ELR (cell line): ENCODE data around the gene BHLHE23.
"Not testable (repeated sequence)": the region's sequence is repeated elsewhere in the genome, so short reads cannot be mapped to it uniquely, and the experiment has no call there.

Experiments used
- DNase-seq: peaks from one replicate; pipeline ENCODE4 v3.0.0-alpha.2; 2015; ENCODE audit warnings: low read depth

BHLHE23 gene

DNA sequence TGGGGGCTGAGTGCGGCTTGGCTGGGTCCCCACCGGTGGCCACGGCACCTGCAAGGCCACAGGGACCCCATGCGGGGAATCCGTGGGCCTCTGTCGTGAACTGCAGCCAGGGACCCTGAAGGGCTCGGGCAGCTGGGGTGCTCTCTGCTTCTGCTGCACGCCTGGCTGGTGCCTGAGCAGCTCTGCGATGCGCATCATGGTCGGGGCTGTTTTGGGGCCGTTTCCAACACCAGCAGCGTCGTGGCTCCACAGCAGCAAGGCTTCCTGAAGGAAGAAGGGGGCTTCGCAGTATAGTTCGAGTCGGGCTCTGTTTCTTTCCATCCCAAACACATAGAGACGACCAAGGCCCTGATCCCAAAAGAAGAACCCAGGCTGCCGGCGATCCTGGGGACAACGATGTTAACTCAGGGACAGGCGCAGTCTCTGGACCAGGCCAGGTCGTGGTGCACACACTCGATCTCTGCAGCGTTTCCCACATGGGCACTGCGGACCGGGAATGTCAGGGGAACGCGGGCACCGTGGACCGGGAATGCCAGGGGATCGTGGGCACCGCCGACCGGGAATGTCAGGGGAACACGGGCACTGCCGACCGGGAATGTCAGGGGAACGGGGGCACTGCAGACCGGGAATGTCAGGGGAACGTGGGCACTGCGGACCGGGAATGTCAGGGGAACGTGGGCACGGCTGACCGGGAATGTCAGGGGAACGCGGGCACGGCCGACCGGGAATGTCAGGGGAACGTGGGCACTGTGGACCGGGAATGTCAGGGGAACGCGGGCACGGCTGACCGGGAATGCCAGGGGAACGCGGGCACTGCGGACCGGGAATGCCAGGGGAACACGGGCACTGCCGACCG lies 36.8 kb upstream of the BHLHE23 start:
- DNase-seq: no peak

DNA sequence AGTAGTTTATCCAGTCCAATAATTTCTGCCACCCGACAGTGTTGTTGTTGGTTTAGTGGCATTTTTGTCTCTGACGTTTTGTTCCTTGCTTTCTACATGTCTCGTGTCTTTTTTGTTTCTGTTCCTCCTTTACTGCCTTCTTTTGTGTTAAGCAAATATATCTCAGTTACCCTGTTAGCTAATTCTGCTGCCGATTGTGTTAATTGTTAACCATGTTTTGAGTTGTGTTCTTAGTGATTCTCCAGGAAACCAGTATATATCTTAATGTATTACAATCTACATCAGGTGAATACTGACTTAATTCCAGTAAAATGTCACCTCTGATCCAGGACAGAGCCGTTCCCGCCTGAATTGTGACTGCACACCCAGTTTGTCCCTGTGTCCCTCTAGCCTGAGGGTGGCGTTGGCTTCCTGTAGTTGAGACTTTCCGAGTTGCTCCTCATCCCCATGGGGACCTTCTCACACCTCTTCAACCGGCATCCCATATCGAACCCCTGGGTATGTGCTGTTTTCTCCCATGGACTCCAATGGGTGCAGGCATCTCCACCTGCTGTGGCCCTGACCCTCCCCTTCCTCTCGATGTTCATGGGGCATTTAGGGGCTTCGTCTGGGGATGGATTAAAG lies 35.8 kb upstream of the BHLHE23 start:
- DNase-seq: no peak

DNA sequence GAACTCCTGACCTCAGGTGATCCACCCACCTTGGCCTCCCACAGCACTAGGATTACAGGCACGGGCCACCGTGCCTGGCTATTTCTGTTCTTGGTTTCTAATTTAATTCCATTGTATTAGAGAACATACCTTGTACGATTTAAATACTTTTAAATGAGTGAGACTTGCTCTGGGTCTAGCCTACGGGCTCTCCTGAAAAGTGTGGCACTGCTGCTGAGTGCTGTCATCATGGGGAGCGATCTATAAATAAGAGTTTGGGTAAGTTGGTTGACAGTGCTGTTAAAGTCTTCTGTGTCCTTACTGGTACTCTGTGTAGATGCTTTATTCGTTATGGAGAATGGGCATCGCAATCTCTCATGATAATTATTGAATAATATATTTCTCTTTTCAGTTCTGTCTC lies 35.0 kb upstream of the BHLHE23 start:
- no peak for DNase-seq

DNA sequence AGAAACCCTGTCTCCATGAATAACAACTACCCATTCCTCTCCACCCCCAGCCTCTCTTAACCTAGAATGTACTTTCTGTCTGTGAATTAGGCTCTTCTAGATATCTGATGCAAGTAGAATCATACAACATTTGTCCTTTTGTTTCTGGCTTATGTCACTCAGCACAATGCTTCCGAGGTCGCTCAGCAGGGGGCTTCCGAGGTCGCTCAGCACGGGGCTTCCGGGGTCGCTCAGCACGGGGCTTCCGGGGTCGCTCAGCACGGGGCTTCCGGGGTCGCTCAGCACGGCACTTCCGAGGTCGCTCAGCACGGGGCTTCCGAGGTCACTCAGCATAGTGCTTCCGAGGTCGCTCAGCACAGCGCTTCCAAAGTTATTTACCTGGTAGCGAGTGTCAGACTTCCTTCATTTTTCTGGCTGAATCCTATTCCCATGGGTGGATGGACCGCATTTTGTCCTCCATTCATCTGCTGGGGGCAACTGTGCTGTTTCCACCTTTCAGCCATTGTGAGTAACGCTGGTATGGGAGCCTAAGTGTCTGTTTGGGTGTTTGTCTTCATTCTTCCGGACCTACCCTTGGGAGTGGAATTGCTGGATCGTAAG lies 31.0 kb upstream of the BHLHE23 start:
- no peak for DNase-seq

DNA sequence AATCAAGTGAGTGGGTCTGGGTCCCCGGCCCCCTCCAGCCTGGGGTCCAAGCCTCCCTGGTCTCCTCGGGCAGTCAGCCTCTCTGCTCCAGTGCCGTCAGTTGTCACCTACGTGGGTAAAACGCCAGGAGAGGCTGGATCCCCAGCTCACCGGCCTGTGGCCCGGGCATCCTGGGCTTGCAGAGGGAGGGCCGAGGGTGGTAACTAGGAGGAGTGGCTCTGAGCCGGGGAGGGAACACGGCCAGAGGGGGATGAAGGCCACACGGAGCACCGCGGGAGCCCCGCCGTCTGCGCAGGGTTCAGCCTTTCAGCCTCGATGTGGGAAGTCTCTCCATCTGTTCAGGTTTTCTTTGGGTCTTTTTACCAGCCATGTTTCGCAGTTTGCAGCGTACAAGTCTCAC lies 29.5 kb upstream of the BHLHE23 start:
- no peak for DNase-seq

DNA sequence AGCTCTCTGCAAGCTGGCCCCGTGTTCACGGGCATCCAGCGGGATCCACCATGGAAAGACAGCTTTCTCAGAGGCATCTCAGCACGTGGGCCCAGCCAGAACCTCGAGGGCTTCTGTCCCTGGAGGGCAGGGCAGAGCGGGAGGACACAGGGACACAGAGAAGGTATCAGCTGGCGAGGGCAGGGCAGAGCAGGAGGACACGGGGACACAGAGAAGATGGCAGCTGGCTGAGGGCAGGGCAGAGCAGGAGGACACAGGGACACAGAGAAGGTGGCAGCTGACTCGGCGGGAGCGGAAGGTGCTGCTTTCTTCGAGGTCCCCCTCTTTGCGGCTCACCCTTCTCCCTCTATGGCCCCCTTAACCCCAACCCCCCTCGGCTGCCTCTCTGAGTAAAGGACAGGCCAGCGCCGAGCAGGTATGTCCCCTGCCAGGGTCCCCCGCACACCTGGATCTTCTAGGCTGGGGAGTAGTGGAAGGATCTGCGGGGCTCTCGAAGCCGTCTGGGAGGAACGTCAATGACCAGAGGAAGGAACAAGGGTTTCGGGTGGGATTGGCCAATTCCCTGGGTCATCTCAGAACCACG lies 28.9 kb upstream of the BHLHE23 start:
- no peak for DNase-seq

DNA sequence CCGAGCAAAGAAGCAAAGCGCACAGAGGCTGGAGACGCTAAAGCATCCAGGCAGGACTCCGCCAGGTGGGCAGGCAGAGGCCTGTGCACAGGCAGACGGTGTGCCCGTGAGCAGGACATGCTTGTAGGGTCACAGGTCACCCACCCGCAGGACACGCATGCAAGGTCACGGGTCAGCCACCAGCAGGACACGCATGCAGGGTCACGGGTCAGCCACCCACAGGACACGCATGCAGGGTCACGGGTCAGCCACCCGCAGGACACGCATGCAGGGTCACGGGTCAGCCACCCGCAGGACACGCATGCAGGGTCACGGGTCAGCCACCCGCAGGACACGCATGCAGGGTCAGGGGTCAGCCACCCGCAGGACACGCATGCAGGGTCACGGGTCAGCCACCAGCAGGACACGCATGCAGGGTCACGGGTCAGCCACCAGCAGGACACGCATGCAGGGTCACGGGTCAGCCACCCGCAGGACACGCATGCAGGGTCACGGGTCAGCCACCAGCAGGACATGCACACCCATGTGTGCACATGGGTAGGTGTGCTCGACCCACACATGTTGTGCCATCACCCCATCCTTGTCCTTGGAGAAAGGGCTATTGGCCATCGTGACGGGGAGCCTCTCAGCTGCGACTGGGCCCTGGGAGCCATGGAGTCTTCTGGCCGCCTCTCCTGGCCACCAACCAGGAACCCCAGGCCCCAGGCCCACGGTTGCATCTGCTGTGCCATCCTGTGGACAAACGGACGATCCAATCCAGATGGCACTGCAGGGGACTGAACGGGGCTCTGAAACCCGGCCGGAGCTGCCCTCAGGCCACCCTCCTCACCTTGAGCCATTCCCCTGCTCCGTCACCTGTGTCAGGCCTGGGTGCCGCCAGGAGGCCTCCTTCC lies 28.2 kb upstream of the BHLHE23 start:
- not testable (repeated sequence) for DNase-seq

DNA sequence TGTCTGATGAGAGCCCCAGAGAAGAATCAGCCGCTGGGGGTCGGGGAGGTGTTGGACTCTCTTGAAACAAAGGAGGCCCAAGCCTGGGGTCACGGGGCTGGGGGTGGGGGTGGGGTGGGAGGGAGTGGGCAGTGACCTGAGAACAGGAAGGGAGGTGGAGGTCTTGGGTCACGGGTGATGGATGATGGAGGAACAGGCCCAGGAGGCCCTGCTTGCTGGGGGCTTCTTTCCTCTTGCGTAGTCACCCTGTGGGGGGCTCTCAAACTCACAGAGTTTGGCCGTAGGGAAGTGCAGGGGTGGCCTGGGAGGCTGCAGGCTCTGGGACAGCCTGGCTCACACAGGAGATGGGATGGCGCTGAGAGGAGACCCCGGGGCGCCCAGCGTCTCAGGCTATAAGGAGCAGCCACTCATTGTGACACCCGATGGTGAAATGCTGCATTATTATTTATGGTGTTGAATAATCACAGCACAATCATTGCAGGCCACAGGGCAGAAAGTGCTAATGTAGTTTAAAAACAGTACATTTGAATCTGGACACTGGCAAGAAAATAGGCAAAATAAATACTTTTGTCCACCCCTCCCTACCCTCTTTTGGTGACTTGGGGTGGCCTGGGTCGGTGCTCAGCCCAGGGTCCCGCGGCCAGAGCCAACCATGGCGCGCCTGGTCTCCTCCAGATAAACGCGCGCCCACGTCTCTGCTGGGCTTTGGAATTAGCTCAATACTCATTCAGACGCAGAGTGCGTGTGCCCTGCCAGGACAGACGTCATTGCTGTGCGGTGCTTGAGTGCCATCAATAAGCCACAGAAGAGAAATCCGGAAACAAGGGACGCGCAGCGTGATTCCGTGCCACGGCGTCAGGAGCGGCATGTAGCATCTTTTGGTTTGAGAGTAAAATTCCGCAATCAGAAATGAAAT lies 27.3 kb upstream of the BHLHE23 start:
- DNase-seq: no peak

DNA sequence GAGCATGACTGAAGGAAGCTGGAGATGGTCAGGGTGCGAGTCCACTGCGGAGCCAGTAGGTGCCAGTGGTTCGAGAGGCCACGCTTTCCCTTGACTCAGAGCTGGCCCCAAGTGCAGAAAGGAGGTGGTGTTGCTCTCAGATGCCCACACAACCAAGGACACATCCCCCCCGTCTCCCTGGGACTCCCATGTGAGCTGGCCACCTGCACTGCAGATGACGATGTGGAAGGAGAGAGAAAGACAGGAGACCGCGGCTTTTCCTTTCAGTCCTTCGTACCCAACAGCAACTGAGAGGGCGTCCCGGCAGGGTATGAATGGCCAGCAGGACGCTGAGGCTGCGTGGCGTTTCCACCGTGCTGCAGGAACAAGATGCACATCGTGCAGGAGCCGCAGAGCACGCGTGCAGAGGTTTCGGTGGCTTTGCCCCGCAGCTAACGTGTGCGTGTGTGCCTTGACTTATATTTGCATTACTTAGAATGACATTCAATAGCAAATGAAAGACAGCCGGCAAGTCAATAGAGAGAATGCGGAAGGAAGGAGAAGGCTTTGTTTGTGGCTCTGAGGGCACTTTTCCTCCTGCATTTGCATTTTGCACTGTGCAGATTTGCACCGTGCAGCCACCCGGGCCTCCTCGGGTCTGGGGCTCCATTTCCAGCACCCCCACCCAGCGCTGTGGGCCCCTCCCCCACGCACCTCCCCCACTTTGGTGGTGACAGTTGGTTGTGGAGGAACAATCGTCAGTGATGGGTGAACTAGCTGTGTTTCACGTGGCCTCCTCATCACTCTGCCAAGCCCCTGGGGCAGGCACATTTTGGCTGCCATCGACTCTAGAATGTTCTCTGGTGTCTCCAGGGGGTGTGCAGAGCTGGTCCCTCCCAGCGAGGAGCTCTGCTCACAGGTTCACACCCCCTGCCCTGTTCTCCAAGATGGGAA lies 26.4 kb upstream of the BHLHE23 start:
- no peak for DNase-seq

DNA sequence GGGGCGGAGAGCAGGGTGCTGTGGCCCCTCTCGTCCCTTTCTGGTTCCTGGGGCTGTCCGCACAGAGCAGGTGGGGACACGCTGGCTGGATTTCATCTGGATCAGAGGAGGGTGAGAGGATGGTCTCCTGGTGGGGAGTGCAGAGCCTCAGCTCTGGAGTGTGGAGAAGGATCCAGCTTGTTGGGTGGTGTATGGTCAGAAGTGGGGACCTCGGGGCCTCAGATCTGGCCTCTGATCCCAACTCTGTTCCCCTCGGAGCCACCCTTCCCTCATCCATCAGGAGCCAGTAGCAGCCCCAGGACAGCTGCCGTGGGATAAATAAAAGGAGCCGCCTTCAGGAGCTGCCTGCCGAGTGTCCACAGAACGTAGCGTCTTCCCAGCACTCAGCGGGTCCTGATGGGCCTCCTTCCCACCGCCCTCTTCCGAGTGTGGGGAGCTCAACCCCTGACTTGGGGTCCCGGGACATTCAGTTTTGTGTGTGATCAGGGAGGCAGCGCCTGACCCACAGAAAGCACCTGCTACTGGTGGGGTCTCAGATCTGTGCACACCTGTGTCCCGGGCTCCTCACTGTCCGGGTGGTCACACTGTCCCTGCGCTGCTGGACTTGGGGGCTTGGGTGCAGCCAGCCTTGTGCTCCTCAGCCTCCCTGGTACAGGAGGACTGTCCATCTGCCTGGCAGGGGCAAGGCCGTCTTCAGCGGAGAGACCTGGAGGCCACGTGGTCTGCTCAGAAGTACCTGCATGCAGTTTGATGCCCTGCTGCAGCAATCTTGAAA lies 25.4 kb upstream of the BHLHE23 start:
- DNase-seq: no peak

DNA sequence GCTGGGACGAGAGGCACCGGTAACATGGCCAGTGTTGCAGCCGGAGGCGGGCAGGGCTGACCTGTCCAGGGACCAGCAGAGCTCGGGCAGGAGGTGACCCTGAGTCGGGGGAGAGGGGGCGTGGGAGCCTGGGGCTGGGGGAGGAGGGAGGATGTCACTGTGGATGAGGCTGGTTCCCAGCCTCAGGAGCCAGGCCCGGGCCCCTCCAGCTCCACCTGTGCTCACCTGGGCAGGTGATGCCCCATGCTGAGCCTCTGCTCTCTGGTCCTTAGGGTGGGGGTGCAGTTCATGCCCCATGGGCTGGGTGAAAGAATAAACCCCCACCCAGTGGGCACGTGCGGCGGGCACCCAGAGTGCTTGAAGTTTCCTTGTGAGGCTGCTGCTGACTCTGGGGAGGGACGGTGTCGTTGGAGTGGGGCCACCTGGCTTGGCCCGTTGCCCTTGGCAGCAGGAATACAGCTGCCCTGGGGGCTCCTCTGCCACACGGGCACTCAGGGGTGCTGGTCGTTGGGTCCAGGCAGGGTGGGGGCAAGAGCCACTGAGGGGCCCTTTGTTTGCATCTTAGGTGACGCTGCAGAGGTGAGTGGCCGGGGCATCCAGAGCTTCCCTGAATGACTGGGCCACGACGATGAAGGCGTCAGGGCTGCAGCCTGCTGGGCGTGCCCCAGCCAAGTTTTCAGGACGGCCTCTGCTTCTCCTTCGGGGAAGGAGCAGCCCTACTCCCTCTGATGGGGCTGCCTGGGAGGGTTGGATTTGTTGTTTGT lies 24.7 kb upstream of the BHLHE23 start:
- DNase-seq: no peak

DNA sequence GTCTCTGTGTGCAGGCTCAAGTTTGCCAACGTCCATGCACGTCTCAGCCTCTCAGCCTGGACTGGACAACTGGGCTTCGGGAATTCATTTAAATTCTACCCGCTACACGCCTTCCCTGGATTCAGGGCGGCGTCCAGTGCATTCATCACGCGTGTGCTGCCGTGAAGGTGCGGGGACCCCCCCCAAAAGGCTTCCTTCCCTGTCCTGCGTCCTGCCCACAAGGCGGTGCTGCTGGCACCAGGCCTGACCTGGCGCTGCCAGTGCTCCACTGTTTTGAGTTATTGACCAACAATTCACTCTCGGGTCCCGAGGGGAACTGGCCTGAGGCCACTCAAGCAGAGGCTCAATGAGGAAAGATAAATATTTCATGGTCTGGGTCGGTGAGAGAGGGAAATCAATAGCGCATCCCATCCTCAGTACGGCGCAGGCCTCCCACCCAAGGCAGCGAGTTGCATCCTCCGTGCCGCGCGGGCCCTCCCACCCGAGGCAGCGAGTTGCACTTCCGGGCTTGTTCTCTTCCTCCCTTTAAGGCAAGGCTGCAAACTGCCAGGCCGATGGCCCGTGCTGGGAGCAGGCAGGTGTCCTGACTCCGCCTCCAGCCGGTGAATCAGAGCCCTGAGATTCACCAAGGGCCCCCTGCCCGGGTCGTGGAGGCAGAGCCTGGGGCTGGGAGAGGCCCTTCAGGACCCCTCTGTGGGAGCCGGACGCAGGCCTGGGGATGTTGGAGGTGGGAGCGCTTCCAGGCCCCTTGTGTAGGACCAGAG lies 22.8 kb upstream of the BHLHE23 start:
- no peak for DNase-seq

DNA sequence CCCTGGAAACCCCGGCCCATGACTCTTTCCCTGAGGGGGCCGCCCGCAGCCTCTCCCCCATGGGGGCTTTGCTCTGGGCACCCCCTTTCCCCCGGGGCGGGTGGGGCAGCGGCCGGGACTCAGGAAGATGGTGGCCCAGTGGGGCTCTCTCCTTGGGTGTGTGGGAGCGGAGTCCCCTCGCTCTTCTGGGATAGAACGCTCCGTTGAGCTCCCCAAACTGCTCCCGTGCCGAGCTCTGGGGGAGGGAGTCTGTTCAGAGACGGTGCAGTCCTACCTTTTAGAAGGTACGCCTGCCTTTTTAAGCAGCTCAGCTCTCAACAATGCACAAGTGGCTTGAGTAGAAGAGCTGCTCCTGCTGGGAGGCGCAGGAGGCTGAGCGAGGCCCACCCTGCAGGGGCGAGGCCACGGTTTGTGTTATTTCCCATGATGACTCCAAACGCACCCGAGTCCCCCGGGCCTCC lies 21.7 kb upstream of the BHLHE23 start:
- DNase-seq: no peak

DNA sequence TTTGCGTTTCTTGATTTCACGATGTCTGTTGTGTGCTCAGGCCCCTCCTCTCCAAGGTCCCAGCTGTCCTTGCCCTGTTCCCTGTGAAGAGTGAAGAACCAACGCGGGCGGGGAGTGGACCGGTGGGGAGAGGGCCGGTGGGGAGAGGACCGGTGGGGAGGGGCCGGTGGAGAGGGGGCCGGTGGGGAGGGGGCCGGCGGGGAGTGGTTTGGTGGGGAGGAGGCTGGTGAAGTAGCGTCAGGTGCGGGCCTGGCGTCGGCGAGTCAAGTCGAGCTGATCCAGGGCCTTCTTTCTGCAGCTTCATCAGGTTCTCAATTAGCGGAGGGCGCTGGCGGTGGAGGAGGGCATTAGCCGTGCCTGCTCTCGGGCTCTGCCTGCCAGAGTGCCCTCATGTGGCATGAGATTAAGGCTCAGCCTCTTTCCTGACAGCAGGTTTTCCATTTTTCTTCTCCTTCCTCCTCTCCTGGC lies 21.2 kb upstream of the BHLHE23 start:
- peak; percentile 23 for DNase-seq

DNA sequence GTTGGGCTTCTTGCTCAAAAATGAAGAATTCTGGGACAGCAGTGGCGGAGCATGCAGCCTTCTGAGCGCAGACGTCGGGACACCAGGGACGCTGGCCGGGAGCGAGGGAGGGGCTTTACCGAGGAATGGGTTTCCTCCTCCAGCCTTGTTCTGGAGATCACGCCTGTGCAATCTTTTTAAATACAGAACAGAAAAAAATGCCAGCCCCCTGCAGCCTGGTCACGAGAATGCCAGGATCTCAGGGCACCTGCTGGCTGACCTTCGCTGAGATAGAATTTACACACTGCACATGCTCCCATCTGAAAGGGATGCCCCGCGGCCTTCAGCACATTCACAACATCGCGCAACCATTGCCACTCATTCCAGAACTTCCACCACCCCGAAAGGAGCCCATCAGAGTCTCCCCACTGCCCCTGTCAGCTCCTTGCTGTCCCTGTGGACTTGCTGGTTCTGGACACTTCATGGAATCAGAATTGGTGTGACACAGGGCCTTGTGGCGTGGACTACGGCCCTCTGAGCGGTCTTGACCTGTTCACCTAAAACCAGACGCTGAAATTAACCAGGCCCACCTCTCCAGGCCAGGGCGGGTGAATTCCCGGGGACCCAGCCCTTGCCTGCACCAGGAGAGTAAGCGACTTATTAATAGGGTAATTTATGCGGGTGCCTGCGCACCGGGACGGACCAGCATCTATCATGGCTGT lies 20.6 kb upstream of the BHLHE23 start:
- DNase-seq: no peak

DNA sequence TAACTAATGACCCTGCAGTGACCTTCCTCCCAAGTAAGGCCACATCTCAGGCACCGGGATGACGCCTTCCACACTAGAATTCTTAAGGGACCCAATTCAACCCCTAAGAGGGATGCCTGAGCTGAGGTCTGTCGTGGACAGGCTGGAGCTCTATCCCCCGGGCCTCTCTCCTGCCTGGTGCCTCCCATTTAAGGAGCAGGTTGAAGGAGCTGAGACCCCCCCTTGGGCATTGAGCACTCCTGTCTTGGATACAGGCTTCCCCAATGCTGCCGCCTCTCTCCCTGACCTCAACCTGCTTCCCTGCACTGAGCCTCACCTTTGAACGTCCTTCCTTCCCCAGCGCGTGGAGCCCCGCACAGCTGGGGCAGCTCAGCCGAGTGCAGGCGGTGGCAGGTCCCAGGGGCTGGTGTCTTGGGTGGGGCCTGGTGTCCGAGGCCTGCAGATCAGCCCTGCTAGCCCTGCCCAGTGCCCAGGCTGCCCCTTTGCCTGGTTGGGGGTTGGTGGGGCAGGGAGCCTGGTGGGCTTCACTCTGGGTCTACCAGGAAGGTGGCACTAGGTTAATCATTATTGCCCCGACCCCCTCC lies 19.9 kb upstream of the BHLHE23 start:
- DNase-seq: no peak
